ENCODE results near the gene PHLPP1. TPM values are rescaled to one million over a fixed set of nuclear protein-coding genes. Genes with fewer than 3 reads are reported as not detected.
A peak's percentile ranks its signal among the peaks of the same experiment; 100 is the strongest.

PHLPP1 gene
- total and polyA plus RNA-seq, 2 of the 13 experiments (the other 11 are each of a cell fraction or from before 2014, with no cell fraction given), result 9.8 to 18.5 TPM

DNA sequence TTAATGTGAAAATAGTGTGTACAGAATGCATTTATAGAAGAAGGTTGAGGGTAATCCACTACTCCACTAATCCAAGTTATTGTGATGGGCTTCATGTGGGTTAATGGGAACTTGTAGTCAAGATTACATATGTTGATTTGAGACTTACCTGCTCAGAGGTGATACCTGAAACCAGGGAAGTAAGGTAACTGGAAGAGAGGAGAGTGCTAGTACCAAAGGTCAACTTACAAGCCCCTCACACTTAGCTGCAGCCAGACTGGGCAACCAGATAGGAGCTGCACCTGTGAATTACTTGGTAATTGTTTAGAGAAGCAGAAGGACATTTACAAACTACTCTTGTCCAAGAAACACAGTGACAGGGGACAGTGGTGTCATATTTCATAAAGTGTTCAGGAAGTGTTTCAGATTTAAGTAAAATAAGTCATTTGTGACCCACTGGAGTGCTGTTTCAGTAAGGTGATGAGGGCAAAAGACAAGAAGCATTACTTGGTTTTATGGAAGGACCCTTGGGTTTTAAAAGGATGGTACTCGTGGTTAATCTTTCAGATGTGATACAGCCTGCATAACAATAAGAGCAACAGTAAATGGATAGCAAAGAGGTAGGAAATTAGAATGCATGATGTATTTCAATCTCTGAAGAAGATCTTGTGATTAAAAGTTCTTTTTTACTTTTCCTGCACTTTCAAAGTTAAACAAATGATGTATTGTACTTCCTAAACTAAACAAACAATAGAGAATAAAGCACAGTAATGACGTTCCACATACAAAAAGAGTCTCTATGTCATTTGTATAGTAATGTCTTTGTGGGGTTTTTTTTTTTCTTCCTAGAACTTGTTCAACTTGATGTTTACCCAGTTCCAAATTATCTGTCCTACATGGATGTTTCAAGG is 189.3 kb downstream of the PHLPP1 start:
- Histone ChIP-seq H3K4me3 (replicated peaks in 1 of 3; ENCODE audit: insufficient read depth in 1 of 3, low read depth in 2 of 3, low read length in 3 of 3) (no peak overlapping the region), H3K27ac (ENCODE audit: extremely low read length, insufficient read depth, low read length) (no peak overlapping the region), H3K4me2 (ENCODE audit: low read depth, low read length) (no peak overlapping the region), H3K79me2 (ENCODE audit: insufficient read depth, low read length) (no peaks in the 10 kb centered on the region), H3K4me1 (ENCODE audit: insufficient read depth, low read length) (peaks cover 13% of the 10 kb centered on the region), H3K9me3 (ENCODE audit: low read length) (no peaks in the 10 kb centered on the region), H2AFZ (ENCODE audit: low read length) (no peak overlapping the region), H3K9ac (ENCODE audit: insufficient read depth, low read depth, low read length) (no peak overlapping the region), H3K36me3 (replicated peaks in 1 of 2; ENCODE audit: control insufficient read depth in 1 of 2, insufficient read depth in 2 of 2, low read length in 2 of 2) (peaks cover 2 to 27% of the 10 kb centered on the region in 2 experiments; a peak in 4 of 5 replicates), H4K20me1 (ENCODE audit: insufficient read depth, low read length) (no peaks in the 10 kb centered on the region), H3K27me3 (ENCODE audit: control insufficient read depth in 1 of 2, insufficient read depth in 2 of 2, low read length in 2 of 2) (no peaks in the 10 kb centered on the region)
- DNase-seq (ENCODE audit: low spot score) (peak; percentile 38), FAIRE-seq (no peak), ATAC-seq (no peak)
- 61% methylated on average over 2 of the region's 2 CpGs for WGBS (ENCODE audit: low lambda C conversion rate)
- intact Hi-C loops (cut with micrococcal nuclease; ENCODE audit: unreplicated experiment), result no loop called here
- POLR2A ChIA-PET, result no interaction called here
- TF ChIP-seq ZBTB7A (CRISPR knock-in tag; IDR thresholded peaks at IDR 0.05) (no peak), SIX1 (CRISPR knock-in tag; IDR thresholded peaks at IDR 0.05; ENCODE audit: borderline replicate concordance) (peak; percentile 10; the same call in 1 of the 2 replicates), ZNF546 (CRISPR knock-in tag; conservative IDR thresholded peaks at IDR 0.05) (no peak), RELA (CRISPR knock-in tag; IDR thresholded peaks at IDR 0.05) (no peak), SIX4 (CRISPR knock-in tag; IDR thresholded peaks at IDR 0.05) (0 out of 2 replicates have a peak, but pooled peaks have one; percentile 31), SP1 (IDR thresholded peaks at IDR 0.05) (no peak), SP1 (CRISPR knock-in tag; IDR thresholded peaks at IDR 0.05) (no peak), ZNF264 (CRISPR knock-in tag; IDR thresholded peaks at IDR 0.05) (no peak), FLYWCH1 (CRISPR knock-in tag; IDR thresholded peaks at IDR 0.05) (no peak), ZNF678 (CRISPR knock-in tag; IDR thresholded peaks at IDR 0.05) (no peak), SOX13 (IDR thresholded peaks at IDR 0.05) (no peak), SOX13 (CRISPR knock-in tag; conservative IDR thresholded peaks at IDR 0.05 in 1 of 2, IDR thresholded peaks at IDR 0.05 in 1 of 2) (peak in 1 of 2 experiments; percentile 39; a peak in 1 of 4 replicates)
- TF ChIP-seq, protein P1, sequence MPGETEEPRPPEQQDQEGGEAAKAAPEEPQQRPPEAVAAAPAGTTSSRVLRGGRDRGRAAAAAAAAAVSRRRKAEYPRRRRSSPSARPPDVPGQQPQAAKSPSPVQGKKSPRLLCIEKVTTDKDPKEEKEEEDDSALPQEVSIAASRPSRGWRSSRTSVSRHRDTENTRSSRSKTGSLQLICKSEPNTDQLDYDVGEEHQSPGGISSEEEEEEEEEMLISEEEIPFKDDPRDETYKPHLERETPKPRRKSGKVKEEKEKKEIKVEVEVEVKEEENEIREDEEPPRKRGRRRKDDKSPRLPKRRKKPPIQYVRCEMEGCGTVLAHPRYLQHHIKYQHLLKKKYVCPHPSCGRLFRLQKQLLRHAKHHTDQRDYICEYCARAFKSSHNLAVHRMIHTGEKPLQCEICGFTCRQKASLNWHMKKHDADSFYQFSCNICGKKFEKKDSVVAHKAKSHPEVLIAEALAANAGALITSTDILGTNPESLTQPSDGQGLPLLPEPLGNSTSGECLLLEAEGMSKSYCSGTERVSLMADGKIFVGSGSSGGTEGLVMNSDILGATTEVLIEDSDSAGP (CRISPR knock-in tag; IDR thresholded peaks at IDR 0.05; ENCODE audit: borderline replicate concordance), result no peak
- CTCF ChIA-PET (ENCODE audit: low intra/inter-chr PET ratio, low total read pairs), result no interaction called here
- in situ Hi-C loops (cut with HindIII; ENCODE audit: extremely low pct_ligation_motif_present, low pct_unique_long_range_greater_than_20kb), result no loop called here
- no TSS peak for BruUV-seq (replicated peaks)
